Gastrocnemius medialis (tissue), 4 donors: ENCODE measurements around the gene SLC17A5.

Experiments
- POLR2A ChIP-seq, 2 donors: fragments of 450-650 bp; IDR thresholded peaks; one replicate each; pipeline ENCODE4 v1.6.1; 2017; ENCODE audit warnings: antibody characterized with exemption in 2 of 2, mild to moderate bottlenecking in 2 of 2, moderate library complexity in 2 of 2
- TF ChIP-seq, protein P1 (sequence below), 5 experiments: fragments of 450-650 bp in 3 of 5; fragments of 200-600 bp in 2 of 5; sonication (generic) in 2 of 5; IDR thresholded peaks in 4 of 5; conservative IDR thresholded peaks in 1 of 5; 1 replicate in 4 of 5; 2 replicates in 1 of 5; pipeline ENCODE4 v1.5.1; 2016 to 2019; ENCODE audit warnings: antibody characterized with exemption in 5 of 5, mild to moderate bottlenecking in 3 of 5, moderate library complexity in 3 of 5

GRCh38 chr6:73610444-73611275 is 43.1 kb downstream of the SLC17A5 start:
- TF ChIP-seq POLR2A (IDR thresholded peaks at IDR 0.05): no peak
- TF ChIP-seq, protein P1, sequence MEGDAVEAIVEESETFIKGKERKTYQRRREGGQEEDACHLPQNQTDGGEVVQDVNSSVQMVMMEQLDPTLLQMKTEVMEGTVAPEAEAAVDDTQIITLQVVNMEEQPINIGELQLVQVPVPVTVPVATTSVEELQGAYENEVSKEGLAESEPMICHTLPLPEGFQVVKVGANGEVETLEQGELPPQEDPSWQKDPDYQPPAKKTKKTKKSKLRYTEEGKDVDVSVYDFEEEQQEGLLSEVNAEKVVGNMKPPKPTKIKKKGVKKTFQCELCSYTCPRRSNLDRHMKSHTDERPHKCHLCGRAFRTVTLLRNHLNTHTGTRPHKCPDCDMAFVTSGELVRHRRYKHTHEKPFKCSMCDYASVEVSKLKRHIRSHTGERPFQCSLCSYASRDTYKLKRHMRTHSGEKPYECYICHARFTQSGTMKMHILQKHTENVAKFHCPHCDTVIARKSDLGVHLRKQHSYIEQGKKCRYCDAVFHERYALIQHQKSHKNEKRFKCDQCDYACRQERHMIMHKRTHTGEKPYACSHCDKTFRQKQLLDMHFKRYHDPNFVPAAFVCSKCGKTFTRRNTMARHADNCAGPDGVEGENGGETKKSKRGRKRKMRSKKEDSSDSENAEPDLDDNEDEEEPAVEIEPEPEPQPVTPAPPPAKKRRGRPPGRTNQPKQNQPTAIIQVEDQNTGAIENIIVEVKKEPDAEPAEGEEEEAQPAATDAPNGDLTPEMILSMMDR (IDR thresholded peaks at IDR 0.05 in 4 of 5, conservative IDR thresholded peaks at IDR 0.05 in 1 of 5): peak in 4 of 5 experiments; percentile 37 to 64 (median 54)
